Body of pancreas (tissue), 4 donors: ENCODE measurements around the gene PPP4R2.

Source experiments
- POLR2A ChIP-seq, 3 donors: fragments of 450-650 bp; IDR thresholded peaks; one replicate each; pipeline ENCODE4 v1.6.1; 2016; ENCODE audit warnings: antibody characterized with exemption in 3 of 3, mild to moderate bottlenecking in 2 of 3
- TF ChIP-seq, protein P1 (sequence below), 7 experiments: fragments of 450-650 bp in 4 of 7; fragments of 200-600 bp in 3 of 7; sonication (generic) in 3 of 7; IDR thresholded peaks; one replicate each; pipeline ENCODE4 v1.5.1; 2016 to 2019; ENCODE audit warnings: antibody characterized with exemption in 7 of 7

DNA sequence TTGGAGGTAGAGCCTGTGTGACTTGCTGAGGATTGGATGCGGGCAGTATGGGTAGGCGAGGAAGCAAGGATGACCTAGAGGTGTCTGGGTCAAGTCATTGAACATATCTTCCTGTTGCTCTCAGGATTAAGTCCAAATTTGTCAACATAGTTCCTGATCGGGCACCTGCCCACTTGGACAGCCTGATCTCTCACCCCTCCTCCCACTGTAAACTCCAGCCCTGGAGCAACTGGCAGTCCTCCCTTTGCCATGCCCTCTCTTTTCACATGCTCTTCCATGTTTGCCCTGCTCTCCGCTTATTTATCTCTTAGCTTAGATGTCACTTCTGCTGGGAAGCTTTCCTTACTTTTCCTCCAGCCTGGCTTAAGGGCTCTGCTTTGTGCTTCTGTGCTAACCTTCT lies 47.6 kb upstream of the PPP4R2 start:
- TF ChIP-seq POLR2A (IDR thresholded peaks at IDR 0.05), result no peak
- TF ChIP-seq, protein P1, sequence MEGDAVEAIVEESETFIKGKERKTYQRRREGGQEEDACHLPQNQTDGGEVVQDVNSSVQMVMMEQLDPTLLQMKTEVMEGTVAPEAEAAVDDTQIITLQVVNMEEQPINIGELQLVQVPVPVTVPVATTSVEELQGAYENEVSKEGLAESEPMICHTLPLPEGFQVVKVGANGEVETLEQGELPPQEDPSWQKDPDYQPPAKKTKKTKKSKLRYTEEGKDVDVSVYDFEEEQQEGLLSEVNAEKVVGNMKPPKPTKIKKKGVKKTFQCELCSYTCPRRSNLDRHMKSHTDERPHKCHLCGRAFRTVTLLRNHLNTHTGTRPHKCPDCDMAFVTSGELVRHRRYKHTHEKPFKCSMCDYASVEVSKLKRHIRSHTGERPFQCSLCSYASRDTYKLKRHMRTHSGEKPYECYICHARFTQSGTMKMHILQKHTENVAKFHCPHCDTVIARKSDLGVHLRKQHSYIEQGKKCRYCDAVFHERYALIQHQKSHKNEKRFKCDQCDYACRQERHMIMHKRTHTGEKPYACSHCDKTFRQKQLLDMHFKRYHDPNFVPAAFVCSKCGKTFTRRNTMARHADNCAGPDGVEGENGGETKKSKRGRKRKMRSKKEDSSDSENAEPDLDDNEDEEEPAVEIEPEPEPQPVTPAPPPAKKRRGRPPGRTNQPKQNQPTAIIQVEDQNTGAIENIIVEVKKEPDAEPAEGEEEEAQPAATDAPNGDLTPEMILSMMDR (IDR thresholded peaks at IDR 0.05), result no peak
